Keratinocyte (primary cell): ENCODE measurements around the gene MMS19. TPM values are rescaled to one million over a fixed set of nuclear protein-coding genes. Genes with fewer than 3 reads are reported as not detected.

Source experiments
- DNase-seq: peaks from one replicate; pipeline ENCODE4 v3.0.0-alpha.2; 2011; ENCODE audit warnings: low read depth, missing footprints, low spot score
- FAIRE-seq: peaks from 2 replicates; lab custom pipeline; 2011; peaks lifted over from hg19 to GRCh38; lab: Jason Lieb, UNC
- H2AFZ ChIP-seq: 2 replicates; pipeline ENCODE4 v1.6.0; 2012; ENCODE audit warnings: low read length, control low read depth, inconsistent platforms; ENCODE audit not compliant: control insufficient read depth
- H3K27ac ChIP-seq: 2 replicates; pipeline ENCODE4 v1.5.1; 2011; ENCODE audit warnings: low read length; ENCODE audit not compliant: control insufficient read depth, insufficient read depth
- H3K27me3 ChIP-seq: 3 replicates; pipeline ENCODE4 v1.6.0; 2011; ENCODE audit warnings: low read length; ENCODE audit not compliant: control insufficient read depth, insufficient read depth; ENCODE audit errors: extremely low read depth
- H3K36me3 ChIP-seq, 2 experiments: 2 replicates in 1 of 2; 3 replicates in 1 of 2; pipeline ENCODE4 v1.5.1; 2011; ENCODE audit warnings: low read length in 2 of 2, mild to moderate bottlenecking in 1 of 2; ENCODE audit not compliant: control insufficient read depth in 2 of 2, insufficient read depth in 2 of 2; ENCODE audit errors: extremely low read depth in 1 of 2
- H3K4me1 ChIP-seq: 3 replicates; pipeline ENCODE4 v1.5.1; 2011; ENCODE audit warnings: low read length; ENCODE audit not compliant: control insufficient read depth, insufficient read depth; ENCODE audit errors: extremely low read depth
- H3K4me2 ChIP-seq: 3 replicates; pipeline ENCODE4 v1.6.0; 2011; ENCODE audit warnings: low read depth, low read length; ENCODE audit not compliant: control insufficient read depth, insufficient read depth; ENCODE audit errors: extremely low read depth
- H3K4me3 ChIP-seq, 3 experiments: fragments of 200-600 bp in 1 of 3; sonication (generic) in 1 of 3; 2 replicates in 2 of 3; 3 replicates in 1 of 3; pipeline ENCODE4 v1.5.1; 2011 to 2016; ENCODE audit warnings: low read length in 3 of 3, mild to moderate bottlenecking in 3 of 3, control low read depth in 2 of 3, inconsistent platforms in 1 of 3, low read depth in 1 of 3, mixed read lengths in 1 of 3, mixed run types in 1 of 3, moderate library complexity in 1 of 3; ENCODE audit not compliant: control insufficient read depth in 2 of 3, insufficient read depth in 2 of 3; ENCODE audit errors: extremely low read depth in 1 of 3
- H3K79me2 ChIP-seq: 2 replicates; pipeline ENCODE4 v1.6.0; 2012; ENCODE audit warnings: low read length; ENCODE audit not compliant: control insufficient read depth, insufficient read depth
- H3K9ac ChIP-seq: 3 replicates; pipeline ENCODE4 v1.6.0; 2011; ENCODE audit warnings: low read length; ENCODE audit not compliant: control insufficient read depth, insufficient read depth; ENCODE audit errors: extremely low read depth
- H3K9me1 ChIP-seq: 3 replicates; pipeline ENCODE4 v1.6.0; 2011; ENCODE audit warnings: low read length; ENCODE audit not compliant: control insufficient read depth, insufficient read depth; ENCODE audit errors: extremely low read depth
- H3K9me3 ChIP-seq: 2 replicates; pipeline ENCODE4 v1.5.1; 2012; ENCODE audit warnings: low read depth, low read length; ENCODE audit not compliant: control insufficient read depth
- H4K20me1 ChIP-seq: 3 replicates; pipeline ENCODE4 v1.6.0; 2011; ENCODE audit warnings: low read length; ENCODE audit not compliant: control insufficient read depth, insufficient read depth; ENCODE audit errors: extremely low read depth
- CTCF ChIP-seq, 3 experiments: IDR thresholded peaks in 1 of 3; conservative IDR thresholded peaks in 1 of 3; optimal IDR thresholded peaks in 1 of 3; 2 replicates in 2 of 3; 3 replicates in 1 of 3; pipeline versions ENCODE3 to v1.5.1; 2011; ENCODE audit warnings: low read length in 3 of 3, mild to moderate bottlenecking in 3 of 3, moderate library complexity in 2 of 3, control low read depth in 1 of 3, inconsistent platforms in 1 of 3; ENCODE audit not compliant: insufficient read depth in 2 of 3; ENCODE audit errors: extremely low read depth in 1 of 3
- EZH2 ChIP-seq: IDR thresholded peaks from one replicate; pipeline ENCODE4 v1.6.1; 2012; ENCODE audit warnings: inconsistent platforms, mild to moderate bottlenecking, low read length, moderate library complexity
- dilution Hi-C: fragments of 300-500 bp; cut with MboI; formaldehyde crosslinking; loops from one replicate; pipeline ENCODE4 v1.7.0; 2020; ENCODE audit warnings: low sequenced_read_pairs; ENCODE audit not compliant: extremely low pct_ligation_motif_present
- polyA plus RNA-seq, 5 experiments: library from polyadenylated mRNA; depleted of rRNA in 3 of 5; stranded (reverse) in 3 of 5; stranded (forward) in 1 of 5; unstranded in 1 of 5; fragments of >200 nt; gene quantifications; 1 replicate in 1 of 5; 2 replicates in 3 of 5; 3 replicates in 1 of 5; pipeline versions ENCODE4 v1.2.1 to v1.2.3, GENCODE V29; 2011 to 2012; ENCODE audit warnings: missing spikeins in 2 of 5, low read depth in 1 of 5, low replicate concordance in 1 of 5

The MMS19 gene
- polyA plus RNA-seq, 1 donor (not counting 4 experiments of a cell fraction or from before 2014, with no cell fraction given): 72.5 TPM

- H3K27ac ChIP-seq: no peak overlapping the region
- no peak overlapping the region for H3K4me3 ChIP-seq
- no peaks in the 10 kb centered on the region for H3K9me1 ChIP-seq
- dilution Hi-C loops: no loop called here
- no peak overlapping the region for H2AFZ ChIP-seq
- H3K36me3 ChIP-seq: no peaks in the 10 kb centered on the region
- no peak for FAIRE-seq
- no peaks in the 10 kb centered on the region for H4K20me1 ChIP-seq
- no peak for DNase-seq
- H3K4me2 ChIP-seq: no peak overlapping the region
- no peaks in the 10 kb centered on the region for H3K27me3 ChIP-seq
- peaks cover 14% of the 10 kb centered on the region for H3K79me2 ChIP-seq
- TF ChIP-seq CTCF (optimal IDR thresholded peaks at IDR 0.05 in 1 of 3, IDR thresholded peaks at IDR 0.05 in 1 of 3, conservative IDR thresholded peaks at IDR 0.05 in 1 of 3; ENCODE audit: extremely low read depth in 1 of 3, insufficient read depth in 2 of 3, low read length in 3 of 3) (peak in 1 of 3 experiments; percentile 21), EZH2 (no peak)
- peaks cover 48% of the 10 kb centered on the region for H3K4me1 ChIP-seq
- H3K9me3 ChIP-seq: no peaks in the 10 kb centered on the region
- H3K9ac ChIP-seq: no peak overlapping the region
These were observed 42.7 kb upstream of the MMS19 start for GRCh38 chr10:97540669-97541500.

- Histone ChIP-seq H3K4me2 (peak overlapping the region; percentile 16), H2AFZ (no peak overlapping the region), H3K9me3 (no peaks in the 10 kb centered on the region), H3K27ac (no peak overlapping the region), H3K36me3 (no peaks in the 10 kb centered on the region), H3K4me1 (peaks cover 48% of the 10 kb centered on the region), H3K9me1 (no peaks in the 10 kb centered on the region), H3K27me3 (no peaks in the 10 kb centered on the region), H3K9ac (no peak overlapping the region), H3K4me3 (no peak overlapping the region), H3K79me2 (peaks cover 12% of the 10 kb centered on the region), H4K20me1 (no peaks in the 10 kb centered on the region)
- peak; percentile 5 to 27 (median 19) for TF ChIP-seq CTCF (optimal IDR thresholded peaks at IDR 0.05 in 1 of 3, IDR thresholded peaks at IDR 0.05 in 1 of 3, conservative IDR thresholded peaks at IDR 0.05 in 1 of 3; ENCODE audit: extremely low read depth in 1 of 3, insufficient read depth in 2 of 3, low read length in 3 of 3)
- no peak for TF ChIP-seq EZH2
- DNase-seq: no peak
- FAIRE-seq: peak; percentile 59
- dilution Hi-C loops: no loop called here
These were observed 41.4 kb upstream of the MMS19 start for GRCh38 chr10:97539523-97540200.
